GM12872 (cell line): ENCODE results near the gene CCDC127.

Source experiments
- TF ChIP-seq, protein P1 (sequence below): IDR thresholded peaks from 3 replicates; pipeline ENCODE4 v1.5.1; 2011; ENCODE audit warnings: low read depth, mild to moderate bottlenecking, low read length, moderate library complexity; ENCODE audit not compliant: insufficient read depth

CCDC127 gene

DNA sequence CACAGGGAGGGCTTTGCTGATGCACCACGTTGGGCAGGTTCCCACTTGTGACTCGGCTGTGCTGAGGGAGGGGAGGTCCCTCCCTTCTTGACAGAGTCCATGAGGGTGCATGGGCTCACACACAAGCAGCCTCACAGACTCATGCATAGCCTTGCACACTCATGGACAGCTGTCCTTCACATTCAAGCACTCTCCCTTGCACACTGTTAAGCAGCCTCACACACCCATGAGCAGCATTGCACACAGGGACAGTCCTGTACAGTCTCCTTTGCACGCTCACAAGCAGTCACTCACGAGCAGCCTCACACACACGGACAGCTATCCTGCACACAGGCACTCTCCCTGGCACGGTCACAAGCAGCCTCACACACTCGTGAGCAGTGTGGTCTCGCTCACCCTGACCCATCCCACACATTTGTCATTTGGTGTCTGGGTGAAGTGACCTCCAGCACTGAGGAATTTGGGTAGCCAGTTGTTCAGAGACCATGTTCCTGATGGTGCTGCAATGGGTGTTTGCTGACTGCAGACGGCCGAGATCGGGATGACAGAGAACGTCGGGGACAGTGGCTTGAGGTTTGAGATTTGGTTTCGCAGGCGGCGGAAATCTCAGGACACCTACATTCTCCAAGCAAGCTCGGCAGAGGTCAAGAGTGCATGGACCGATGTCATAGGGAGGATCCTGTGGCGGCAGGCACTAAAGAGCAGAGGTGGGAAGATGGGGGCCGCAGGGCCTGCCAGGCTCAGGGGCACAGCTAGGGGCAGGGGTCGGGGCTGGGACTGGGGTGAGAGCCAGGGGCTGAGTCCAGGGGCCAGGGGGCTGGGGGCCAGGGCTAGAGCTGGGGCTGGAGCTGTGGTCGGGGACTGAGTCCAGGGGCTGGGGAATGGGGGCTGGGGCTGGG is 44.3 kb downstream of the CCDC127 start:
- TF ChIP-seq, protein P1, sequence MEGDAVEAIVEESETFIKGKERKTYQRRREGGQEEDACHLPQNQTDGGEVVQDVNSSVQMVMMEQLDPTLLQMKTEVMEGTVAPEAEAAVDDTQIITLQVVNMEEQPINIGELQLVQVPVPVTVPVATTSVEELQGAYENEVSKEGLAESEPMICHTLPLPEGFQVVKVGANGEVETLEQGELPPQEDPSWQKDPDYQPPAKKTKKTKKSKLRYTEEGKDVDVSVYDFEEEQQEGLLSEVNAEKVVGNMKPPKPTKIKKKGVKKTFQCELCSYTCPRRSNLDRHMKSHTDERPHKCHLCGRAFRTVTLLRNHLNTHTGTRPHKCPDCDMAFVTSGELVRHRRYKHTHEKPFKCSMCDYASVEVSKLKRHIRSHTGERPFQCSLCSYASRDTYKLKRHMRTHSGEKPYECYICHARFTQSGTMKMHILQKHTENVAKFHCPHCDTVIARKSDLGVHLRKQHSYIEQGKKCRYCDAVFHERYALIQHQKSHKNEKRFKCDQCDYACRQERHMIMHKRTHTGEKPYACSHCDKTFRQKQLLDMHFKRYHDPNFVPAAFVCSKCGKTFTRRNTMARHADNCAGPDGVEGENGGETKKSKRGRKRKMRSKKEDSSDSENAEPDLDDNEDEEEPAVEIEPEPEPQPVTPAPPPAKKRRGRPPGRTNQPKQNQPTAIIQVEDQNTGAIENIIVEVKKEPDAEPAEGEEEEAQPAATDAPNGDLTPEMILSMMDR = no peak

DNA sequence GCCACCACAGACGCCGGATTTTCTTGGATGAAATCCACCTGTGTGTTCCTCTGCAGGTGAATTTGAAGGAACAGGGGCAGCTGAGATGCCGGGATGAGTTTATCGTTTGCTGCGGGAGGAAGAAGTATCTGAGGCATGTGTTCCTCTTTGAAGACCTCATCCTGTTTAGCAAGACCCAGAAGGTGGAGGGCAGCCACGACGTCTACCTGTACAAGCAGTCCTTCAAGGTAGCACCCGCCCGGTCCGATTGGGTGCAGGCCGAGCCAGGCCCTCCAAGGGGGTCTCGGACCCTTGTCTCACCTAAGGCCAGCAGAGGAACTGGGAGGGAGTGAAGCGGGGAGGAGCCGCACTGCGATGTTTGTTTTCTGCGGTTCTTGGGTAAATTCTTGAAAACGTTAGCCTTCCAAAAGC is 45.1 kb downstream of the CCDC127 start:
- TF ChIP-seq, protein P1 = no peak

DNA sequence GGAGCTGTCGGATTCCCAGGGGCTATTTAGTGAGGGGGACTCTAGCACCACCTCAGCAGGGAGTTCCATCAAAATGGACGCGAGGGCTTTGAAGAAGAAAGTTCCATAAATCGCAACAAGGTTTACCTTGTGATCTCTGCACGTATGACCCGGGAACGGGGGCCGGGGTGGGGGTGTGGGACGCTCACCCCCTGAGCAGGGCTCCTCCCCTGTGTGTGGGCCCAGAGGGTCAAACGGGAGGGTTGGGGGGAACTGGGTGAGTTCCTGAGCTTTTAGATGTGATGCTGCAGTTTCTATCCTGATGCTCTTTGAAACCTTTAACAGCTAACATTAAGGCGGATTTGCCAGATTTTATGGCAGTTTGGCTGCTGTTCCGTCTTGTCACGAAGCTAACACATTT is 45.5 kb downstream of the CCDC127 start:
- TF ChIP-seq, protein P1 = no peak

DNA sequence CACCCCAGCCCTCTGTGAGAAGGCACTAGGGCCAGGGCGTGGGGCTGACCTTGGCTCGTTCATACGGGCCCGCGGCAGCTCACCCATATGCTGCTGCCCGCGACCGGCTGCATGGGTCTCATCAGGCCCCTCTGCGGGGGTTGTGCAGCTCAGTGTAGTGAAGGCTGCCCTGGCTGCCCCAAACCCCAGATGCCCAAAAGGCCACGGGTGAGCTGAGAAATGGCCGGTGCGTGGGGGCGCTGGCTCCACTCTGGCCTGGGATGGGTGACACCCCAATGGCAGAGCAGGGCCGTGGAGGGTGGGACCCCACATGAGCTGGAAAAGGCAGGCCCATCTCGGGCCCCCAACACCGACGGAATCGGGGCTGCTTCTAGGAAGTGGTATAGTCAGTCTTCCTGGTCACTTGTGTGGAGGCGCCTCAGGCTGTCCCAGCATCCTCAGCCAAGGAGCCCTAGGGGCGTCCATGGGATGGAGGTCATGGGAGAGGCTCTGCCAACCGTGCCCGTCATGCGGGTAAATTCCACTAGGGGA is 46.1 kb downstream of the CCDC127 start:
- TF ChIP-seq, protein P1 = no peak

DNA sequence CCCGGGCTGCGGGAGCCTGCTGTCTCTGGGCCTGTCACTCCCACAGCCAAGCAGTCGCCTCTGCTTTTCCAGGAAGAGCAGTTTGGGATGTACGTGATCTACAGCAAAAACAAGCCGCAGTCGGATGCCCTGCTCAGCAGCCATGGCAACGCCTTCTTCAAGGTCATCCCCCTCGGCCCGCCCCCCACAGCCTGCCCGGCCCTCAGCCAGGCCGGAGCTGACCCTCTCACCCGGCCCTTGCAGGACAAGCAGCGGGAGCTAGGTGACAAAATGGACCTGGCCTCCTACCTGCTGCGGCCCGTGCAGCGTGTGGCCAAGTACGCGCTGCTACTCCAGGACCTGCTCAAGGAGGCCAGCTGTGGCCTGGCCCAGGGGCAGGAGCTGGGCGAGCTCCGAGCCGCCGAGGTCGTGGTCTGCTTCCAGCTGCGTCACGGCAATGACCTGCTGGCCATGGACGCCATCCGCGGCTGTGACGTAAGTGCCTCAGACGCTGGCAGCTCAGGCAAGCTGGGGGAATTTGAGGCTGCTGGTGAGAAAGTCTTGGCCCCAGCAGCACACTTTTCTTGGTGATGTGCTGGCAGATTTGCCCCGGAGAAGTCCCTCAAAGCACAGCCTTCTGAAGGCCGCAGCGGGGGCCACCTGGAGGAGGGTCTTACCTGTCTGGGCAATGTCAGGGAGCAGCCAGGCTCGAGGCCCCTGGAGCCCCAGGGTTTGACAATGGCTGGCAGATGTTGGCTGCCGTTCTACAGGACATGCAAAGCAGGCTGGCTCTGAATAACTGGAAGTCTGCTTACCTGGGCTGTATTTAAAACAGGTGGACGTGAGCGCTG is 46.8 kb downstream of the CCDC127 start:
- TF ChIP-seq, protein P1 = no peak

DNA sequence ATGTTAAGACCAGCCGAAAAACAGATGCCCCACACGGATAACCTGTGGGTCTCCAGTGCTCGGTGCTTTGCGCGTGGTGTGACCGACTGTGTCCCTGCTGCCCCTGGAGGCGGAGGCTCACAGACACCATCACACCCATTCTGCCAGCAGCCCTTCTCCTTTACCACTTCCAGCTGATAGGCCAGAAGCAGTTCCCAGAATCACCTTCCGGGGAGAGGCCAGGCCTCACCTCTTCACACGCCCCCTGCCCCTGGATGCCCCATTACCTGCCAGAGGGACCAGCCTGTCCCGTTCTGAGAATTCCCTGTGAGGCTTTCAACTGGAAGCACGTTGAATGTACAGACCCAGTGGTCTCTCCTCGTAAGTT is 48.2 kb downstream of the CCDC127 start:
- TF ChIP-seq, protein P1 = no peak

DNA sequence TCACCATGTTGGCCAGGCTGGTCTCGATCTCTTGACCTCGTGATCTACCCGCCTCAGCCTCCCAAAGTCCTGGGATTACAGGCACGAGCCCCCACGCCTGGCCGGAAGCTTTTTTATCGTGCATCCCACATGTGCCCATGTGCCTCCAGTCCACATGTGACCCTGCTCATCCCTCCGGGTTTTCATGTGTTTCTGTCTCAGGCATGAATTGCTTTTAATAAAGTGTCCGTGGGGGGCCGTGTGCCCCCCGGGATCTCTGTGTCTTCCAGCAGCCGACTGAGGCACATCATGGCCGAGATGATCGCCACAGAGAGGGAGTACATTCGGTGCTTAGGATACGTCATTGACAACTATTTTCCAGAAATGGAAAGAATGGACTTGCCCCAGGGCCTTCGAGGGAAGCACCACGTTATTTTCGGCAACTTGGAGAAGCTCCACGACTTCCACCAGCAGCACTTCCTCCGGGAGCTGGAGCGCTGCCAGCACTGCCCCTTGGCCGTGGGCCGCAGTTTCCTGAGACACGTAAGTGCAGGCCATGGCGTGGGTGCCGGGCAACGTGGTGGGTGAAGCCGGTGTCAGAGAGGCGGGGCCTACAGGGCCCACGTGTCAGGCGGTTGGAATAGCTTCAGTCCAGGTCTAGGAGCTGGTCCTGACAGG is 48.8 kb downstream of the CCDC127 start:
- TF ChIP-seq, protein P1 = no peak
